A673 (cell line): ENCODE measurements around the gene CHCHD3.

ENCODE experiments used
- EZH2 ChIP-seq: fragments of 200-600 bp; sonication (generic); IDR thresholded peaks from 2 replicates; pipeline ENCODE4 v1.6.1; 2017; ENCODE audit warnings: borderline replicate concordance, low read depth, mild to moderate bottlenecking, mixed read lengths, antibody characterized with exemption, low read length; ENCODE audit not compliant: poor library complexity, severe bottlenecking
- TF ChIP-seq, protein P1 (sequence below): fragments of 300-800, 200-600 bp; sonication (generic); conservative IDR thresholded peaks from 2 replicates; pipeline ENCODE4 v1.5.1; 2017; ENCODE audit warnings: low read depth, mild to moderate bottlenecking, antibody characterized with exemption, low read length, moderate library complexity, mixed read lengths

DNA sequence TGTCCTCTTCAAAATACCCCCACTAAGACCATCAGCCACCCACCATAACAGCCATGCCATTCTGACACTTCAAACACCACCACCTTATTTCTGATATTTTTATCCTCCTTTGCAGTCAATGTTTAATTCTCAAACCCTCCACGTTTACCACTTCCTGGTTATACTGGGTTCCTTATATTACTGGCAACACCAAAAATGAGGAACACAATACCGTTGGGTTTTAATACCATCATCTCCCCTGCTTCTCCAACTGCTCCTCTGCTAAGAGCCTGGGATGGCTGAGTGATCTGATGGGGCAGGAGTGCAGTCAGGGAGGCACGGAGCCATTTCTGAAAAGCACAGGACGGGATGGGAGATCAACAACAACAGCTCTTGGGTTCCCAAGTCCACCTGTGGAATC is 140.5 kb downstream of the CHCHD3 start:
- TF ChIP-seq, protein P1, sequence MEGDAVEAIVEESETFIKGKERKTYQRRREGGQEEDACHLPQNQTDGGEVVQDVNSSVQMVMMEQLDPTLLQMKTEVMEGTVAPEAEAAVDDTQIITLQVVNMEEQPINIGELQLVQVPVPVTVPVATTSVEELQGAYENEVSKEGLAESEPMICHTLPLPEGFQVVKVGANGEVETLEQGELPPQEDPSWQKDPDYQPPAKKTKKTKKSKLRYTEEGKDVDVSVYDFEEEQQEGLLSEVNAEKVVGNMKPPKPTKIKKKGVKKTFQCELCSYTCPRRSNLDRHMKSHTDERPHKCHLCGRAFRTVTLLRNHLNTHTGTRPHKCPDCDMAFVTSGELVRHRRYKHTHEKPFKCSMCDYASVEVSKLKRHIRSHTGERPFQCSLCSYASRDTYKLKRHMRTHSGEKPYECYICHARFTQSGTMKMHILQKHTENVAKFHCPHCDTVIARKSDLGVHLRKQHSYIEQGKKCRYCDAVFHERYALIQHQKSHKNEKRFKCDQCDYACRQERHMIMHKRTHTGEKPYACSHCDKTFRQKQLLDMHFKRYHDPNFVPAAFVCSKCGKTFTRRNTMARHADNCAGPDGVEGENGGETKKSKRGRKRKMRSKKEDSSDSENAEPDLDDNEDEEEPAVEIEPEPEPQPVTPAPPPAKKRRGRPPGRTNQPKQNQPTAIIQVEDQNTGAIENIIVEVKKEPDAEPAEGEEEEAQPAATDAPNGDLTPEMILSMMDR, result no peak
- no peak for TF ChIP-seq EZH2
